BJ (cell line): ENCODE results near the gene ZNF197. TPM values are rescaled to one million over a fixed set of nuclear protein-coding genes. Genes with fewer than 3 reads are reported as not detected.
A peak's percentile ranks its signal among the peaks of the same experiment; 100 is the strongest.

Experiments used
- CTCF ChIA-PET: fragments of 350-600 bp; formaldehyde crosslinking; extraction: SDS; loops from one replicate; lab custom pipeline; 2021; ENCODE audit warnings: antibody characterized with exemption, inconsistent platforms; lab: Yijun Ruan, JAX
- POLR2A ChIA-PET: fragments of 300-600 bp; sonication (Branson Sonifier 250); formaldehyde crosslinking; extraction: SDS; loops from one replicate; lab custom pipeline; 2021; ENCODE audit warnings: antibody characterized with exemption; lab: Charles Lee
- DNase-seq: peaks from one replicate; pipeline ENCODE4 v3.0.0-alpha.2; 2011; ENCODE audit warnings: low read depth
- H3K27me3 ChIP-seq: 2 replicates; pipeline ENCODE4 v1.6.0; 2011; ENCODE audit warnings: low read length; ENCODE audit not compliant: control insufficient read depth, insufficient read depth
- H3K36me3 ChIP-seq: 2 replicates; pipeline ENCODE4 v1.5.1; 2011; ENCODE audit warnings: low read length; ENCODE audit not compliant: control insufficient read depth, insufficient read depth
- H3K4me3 ChIP-seq: 2 replicates; pipeline ENCODE4 v1.5.1; 2011; ENCODE audit warnings: low read depth, mild to moderate bottlenecking, control low read depth, low read length
- CTCF ChIP-seq: IDR thresholded peaks from 2 replicates; pipeline ENCODE4 v1.5.1; 2011; ENCODE audit warnings: low read depth, mild to moderate bottlenecking, control low read depth, inconsistent platforms, low read length, moderate library complexity; ENCODE audit not compliant: insufficient read depth
- polyA plus RNA-seq: library from polyadenylated mRNA; depleted of rRNA; stranded (reverse); fragments of >200 nt; gene quantifications from 2 replicates; pipeline ENCODE4 v1.2.3, GENCODE V29; 2011

The ZNF197 gene
- polyA plus RNA-seq, 1 experiment, result 6.8 TPM

DNA sequence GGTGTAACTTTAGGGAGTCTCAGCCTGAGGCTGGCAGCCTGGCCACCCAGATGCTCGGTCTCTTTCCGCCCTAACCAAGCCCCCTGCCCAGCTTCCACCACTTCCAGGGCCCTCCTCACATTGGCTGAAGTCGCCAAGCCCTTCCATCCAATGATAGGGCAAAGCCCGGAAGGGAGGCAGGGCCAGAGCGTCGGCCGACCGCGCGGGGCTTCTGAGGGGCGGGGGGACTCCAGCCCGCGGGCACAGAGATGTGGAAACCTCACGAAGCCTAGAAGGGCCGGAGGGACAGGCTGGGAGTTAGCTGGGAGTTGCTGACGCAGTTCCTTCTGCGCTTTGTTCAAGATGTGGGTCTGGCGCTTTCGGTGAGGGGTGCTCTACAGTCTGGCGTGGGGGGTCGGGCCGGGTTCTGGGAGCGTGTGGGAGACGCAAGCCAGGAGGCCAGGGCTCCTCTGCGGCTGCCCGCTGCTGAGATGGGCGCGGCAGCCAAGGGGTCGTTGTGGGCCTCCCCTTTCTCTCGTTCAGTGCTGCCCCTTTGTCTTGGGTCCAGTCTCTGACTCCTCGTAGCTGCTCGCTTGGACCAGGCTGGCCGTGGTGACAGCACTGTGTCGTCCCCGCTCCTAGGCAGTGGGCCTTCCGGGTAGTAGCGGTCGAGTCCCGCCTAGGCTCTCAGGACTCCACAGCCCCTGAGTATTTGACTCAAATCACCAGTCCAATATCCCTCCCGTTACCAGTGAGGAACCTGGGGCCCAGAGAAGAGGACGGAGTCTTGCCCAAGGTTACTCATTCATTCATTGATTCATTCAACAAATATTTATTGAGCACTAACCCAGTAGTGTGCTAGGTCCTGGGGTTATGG is 40.0 kb upstream of the ZNF197 start, which contains the start of gene ZNF660:
ZNF660 (plus strand) TSS at position 319 of the 856 bp plus-strand sequence. CDS start 9,230 bp downstream, outside the sequence.
- POLR2A ChIA-PET, result interaction anchor here (0.5 kb wide), 1 partner anchor 144 kb away, joined by 4 read pairs; the partner anchor contains the start of gene ZNF501
- TF ChIP-seq CTCF, result no peak
- Histone ChIP-seq H3K36me3 (no peaks in the 10 kb centered on the region), H3K4me3 (peak within 1 kb of the TSS; percentile 53), H3K27me3 (no peaks in the 10 kb centered on the region)
- CTCF ChIA-PET, result interaction anchor here (0.6 kb wide), 1 partner anchor 122 kb away, joined by 3 read pairs; no protein-coding TSS in a partner anchor
- DNase-seq, result no peak

DNA sequence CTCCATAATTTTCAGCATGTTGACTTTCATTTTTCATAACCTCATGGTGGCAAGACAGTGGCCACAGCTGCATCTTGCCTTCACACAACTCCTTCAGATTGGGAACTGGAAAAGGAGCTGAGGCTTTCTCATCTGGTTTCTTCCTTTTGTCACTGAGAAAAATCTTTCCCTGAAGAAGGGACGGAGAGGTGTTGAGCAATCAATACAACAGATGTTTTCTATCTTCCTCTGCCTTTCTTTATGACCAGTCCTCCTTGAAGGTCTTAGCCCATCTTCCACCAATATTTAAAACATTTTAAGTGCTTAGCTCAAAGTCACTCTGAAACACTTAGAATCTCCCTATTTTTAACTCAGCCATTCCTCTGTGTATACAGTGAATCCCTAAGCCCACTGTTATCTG is 28.2 kb upstream of the ZNF197 start:
- Histone ChIP-seq H3K27me3 (no peaks in the 10 kb centered on the region), H3K4me3 (no peak overlapping the region), H3K36me3 (no peaks in the 10 kb centered on the region)
- no peak for DNase-seq
- no peak for TF ChIP-seq CTCF
- ChIA-PET CTCF (no interaction called here), POLR2A (no interaction called here)

DNA sequence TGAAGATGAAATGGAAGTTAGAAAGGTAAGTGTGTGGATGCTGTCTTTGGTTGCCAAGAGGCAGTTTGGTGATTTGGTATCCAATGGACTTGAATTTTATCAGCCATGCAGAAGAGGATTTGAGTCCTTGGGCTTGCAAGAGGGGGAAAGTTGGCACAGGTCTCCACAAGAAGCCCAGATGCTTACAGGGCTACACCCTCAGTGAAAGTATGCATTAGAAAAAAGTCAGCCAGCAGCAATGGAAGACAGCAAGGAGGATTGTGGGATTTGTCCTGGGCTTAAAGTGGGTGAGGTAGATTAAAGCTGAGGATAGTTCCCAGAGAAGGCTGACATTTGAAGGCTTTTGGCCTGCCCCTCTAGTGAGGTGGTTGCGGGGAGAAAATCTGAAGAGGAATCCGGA is 23.1 kb upstream of the ZNF197 start:
- no peaks in the 10 kb centered on the region for H3K27me3 ChIP-seq
- no peak for DNase-seq
- CTCF ChIA-PET, result no interaction called here
- TF ChIP-seq CTCF, result no peak
- no peaks in the 10 kb centered on the region for H3K36me3 ChIP-seq
- no peak overlapping the region for H3K4me3 ChIP-seq
- POLR2A ChIA-PET, result no interaction called here

- ChIA-PET POLR2A (no interaction called here), CTCF (interaction anchor here (0.7 kb wide), 1 partner anchor 335 kb away, joined by 3 read pairs; no protein-coding TSS in a partner anchor)
- no peak for TF ChIP-seq CTCF
- Histone ChIP-seq H3K36me3 (no peaks in the 10 kb centered on the region), H3K27me3 (no peaks in the 10 kb centered on the region), H3K4me3 (no peak overlapping the region)
- no peak for DNase-seq
Measured at GRCh38 chr3:44612678-44613077, 12.2 kb upstream of the ZNF197 start.

DNA sequence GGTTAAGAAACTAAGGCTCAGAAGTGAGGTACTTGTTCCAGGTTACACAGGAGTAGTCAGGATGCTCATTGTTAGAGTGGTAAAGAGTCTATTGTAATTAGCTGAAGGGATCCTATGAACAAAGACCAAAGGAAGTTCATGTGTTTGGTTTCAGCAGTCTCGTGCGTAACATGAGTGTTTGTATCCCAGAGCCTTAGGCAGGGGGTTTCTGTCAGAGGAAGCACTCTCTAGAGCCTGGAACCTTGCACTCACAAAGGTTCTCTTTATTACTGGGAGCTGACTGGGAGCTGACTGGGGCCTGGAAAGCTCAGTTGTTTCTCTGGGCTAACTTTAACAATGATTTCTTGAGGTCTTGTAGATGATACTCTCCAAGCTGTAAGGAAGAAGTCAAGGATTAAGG is 3.9 kb downstream of the ZNF197 start:
- TF ChIP-seq CTCF, result no peak
- ChIA-PET POLR2A (no interaction called here), CTCF (no interaction called here)
- H3K4me3 ChIP-seq, result no peak overlapping the region
- H3K36me3 ChIP-seq, result peaks cover 10% of the 10 kb centered on the region
- DNase-seq, result no peak
- no peaks in the 10 kb centered on the region for H3K27me3 ChIP-seq
